Measurements from ENCODE around the gene POU2AF2.
"Not testable (repeated sequence)": the region's sequence is repeated elsewhere in the genome, so short reads cannot be mapped to it uniquely, and the experiment has no call there.

POU2AF2 gene

GRCh38 chr11:111303461-111303860, 57.9 kb downstream of the POU2AF2 start:
- no peak for DNase-seq (ENCODE audit: low read depth)

GRCh38 chr11:111305162-111305802, 59.8 kb downstream of the POU2AF2 start:
- DNase-seq (ENCODE audit: low read depth), result no peak

DNA sequence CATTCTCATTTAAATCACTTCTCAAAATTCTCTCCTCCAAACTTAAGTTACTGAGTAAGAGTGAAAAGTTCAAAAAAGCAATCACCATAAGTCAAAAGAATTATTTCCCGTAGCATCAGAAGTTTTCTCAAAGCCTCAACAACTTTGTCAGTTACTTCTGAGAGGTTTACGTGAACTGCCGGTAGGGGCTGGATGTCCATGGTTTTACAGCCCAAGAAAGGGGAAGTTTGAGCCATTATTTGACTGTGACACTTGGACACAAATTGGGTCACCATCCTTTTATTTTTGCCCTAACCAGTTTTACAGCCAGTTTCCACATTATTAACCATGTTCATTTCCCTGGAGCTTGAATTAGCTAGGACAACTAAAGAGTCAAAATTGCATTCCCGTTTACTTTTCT, 60.4 kb downstream of the POU2AF2 start:
- no peak for DNase-seq (ENCODE audit: low read depth)

GRCh38 chr11:111306321-111306720, 60.8 kb downstream of the POU2AF2 start:
- DNase-seq (ENCODE audit: low read depth), result no peak

- no peak for DNase-seq (ENCODE audit: low read depth)
Measured at GRCh38 chr11:111307472-111308108, 62.1 kb downstream of the POU2AF2 start.

DNA sequence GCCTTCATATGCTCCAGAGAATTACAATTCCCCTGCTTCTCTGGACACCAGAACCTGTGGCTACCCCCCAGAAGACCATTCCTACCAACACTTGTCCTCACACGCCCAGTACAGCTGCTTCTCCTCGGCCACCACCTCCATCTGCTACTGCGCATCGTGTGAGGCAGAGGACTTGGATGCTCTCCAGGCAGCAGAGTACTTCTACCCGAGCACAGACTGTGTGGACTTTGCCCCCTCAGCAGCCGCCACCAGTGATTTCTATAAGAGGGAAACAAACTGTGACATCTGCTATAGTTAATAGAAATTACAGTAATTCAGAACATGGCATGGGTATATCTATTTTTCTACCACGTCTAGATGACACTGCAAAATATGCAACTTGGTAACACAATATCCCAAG, 62.6 kb downstream of the POU2AF2 start:
- no peak for DNase-seq (ENCODE audit: low read depth)

- no peak for DNase-seq (ENCODE audit: low read depth)
Measured at GRCh38 chr11:111309215-111309915, 63.8 kb downstream of the POU2AF2 start.

- DNase-seq (ENCODE audit: low read depth), result no peak
Measured at GRCh38 chr11:111310088-111310487, 64.6 kb downstream of the POU2AF2 start.

DNA sequence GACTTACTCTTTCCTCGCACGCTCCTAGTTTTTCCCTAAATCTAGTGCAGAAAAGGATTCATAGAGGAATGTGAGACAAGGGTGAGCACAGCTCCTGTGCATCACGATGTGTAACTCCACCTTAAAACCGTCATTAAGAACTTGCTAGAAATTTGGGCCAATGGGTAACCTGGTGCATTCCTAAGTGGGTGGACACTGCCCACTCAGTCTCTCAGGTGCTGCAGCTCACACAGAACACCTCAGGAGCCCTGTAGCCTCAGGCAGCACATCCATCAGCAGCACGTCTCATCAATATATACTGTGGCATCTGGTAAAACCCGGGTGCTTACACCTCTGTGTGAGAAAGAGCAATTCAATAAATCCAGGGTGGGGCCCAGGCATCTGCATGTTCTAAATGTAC, 65.2 kb downstream of the POU2AF2 start:
- no peak for DNase-seq (ENCODE audit: low read depth)

DNA sequence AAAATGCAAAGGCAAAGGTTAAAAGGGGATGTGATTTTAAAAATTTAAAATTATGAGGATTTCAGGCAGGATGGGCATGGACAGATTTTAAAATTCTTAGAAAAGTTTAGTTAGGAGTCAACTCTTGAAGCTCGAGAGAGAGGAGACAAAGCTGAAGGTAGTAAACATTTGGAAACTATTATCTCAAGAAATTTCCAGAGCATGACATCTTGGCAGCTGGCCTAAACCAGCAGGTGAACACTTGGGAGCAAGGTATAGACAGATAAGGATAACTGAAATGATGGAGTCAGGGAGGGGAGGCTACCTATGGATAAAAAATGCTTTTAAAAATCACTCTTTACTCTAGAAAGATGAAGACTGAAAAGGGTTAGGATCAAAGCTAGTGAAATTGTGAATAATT, 66.6 kb downstream of the POU2AF2 start:
- DNase-seq (ENCODE audit: low read depth), result no peak

DNA sequence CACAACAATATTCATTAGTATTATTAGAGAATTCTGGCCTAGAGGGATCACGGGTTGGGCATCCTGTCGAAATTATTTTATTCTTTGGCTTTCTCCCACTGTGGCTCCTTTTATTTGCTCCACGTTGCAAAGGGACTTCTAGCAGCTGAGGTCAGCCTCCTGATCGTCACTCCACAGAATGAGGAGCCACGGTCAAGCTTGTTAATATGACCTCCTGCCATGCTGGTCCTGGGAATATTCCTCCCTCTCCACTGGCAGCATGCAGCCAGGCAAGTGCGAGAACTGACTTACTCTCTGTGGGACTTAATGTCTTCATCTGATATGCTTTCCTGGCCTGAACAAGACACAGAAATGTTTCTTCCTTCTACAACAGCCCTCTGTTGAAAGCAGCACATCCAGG, 73.8 kb downstream of the POU2AF2 start:
- no peak for DNase-seq (ENCODE audit: low read depth)

- not testable (repeated sequence) for DNase-seq (ENCODE audit: low read depth)
Measured at GRCh38 chr11:111320199-111320598, 74.7 kb downstream of the POU2AF2 start.

- no peak for DNase-seq (ENCODE audit: low read depth)
Measured at GRCh38 chr11:111320728-111321568, 75.4 kb downstream of the POU2AF2 start.

DNA sequence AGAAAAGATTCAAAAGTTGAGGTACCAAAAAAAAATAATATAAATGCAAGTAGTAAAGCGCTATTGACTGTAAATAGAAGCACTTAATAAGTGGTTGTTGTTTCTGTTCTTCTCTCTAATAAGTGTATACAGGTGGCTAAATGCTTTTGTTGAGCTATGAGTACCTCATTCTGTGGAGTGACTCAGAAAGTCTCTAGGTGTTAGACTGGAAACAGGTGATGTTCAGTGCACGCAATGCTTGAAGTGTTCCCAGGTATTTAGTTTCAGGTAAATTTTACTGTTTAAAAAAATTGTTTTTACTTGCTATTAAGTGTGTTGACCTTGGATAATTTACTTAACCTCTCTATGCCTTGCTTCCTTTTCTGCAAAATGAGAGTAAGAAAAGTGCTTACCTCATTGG, 77.0 kb downstream of the POU2AF2 start:
- no peak for DNase-seq (ENCODE audit: low read depth)

- no peak for DNase-seq (ENCODE audit: low read depth)
Measured at GRCh38 chr11:111324277-111324720, 78.8 kb downstream of the POU2AF2 start.

- no peak for DNase-seq (ENCODE audit: low read depth)
Measured at GRCh38 chr11:111325259-111325658, 79.7 kb downstream of the POU2AF2 start.

DNA sequence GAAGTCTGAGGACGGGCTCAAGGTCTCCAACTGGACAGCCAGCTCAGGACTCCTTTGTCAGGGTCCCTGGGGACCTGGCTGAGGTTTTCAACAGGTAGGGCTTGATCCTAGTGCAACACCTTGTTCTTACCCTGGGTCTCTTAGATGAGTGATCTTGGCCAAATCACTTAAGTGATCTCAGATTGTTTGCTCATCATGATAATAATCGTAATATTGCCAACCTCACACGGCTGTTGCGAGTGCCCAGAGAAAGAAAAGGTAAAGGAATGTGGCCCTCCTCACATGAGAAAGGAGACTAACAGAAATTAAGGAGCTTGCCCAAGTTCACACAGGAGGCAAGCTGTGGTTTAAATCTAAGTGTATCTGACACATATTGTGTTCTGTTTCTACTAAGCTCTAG, 81.3 kb downstream of the POU2AF2 start:
- DNase-seq (ENCODE audit: low read depth), result no peak

- no peak for DNase-seq (ENCODE audit: low read depth)
Measured at GRCh38 chr11:111327908-111328624, 82.5 kb downstream of the POU2AF2 start.

- no peak for DNase-seq (ENCODE audit: low read depth)
Measured at GRCh38 chr11:111329306-111330204, 84.0 kb downstream of the POU2AF2 start.

DNA sequence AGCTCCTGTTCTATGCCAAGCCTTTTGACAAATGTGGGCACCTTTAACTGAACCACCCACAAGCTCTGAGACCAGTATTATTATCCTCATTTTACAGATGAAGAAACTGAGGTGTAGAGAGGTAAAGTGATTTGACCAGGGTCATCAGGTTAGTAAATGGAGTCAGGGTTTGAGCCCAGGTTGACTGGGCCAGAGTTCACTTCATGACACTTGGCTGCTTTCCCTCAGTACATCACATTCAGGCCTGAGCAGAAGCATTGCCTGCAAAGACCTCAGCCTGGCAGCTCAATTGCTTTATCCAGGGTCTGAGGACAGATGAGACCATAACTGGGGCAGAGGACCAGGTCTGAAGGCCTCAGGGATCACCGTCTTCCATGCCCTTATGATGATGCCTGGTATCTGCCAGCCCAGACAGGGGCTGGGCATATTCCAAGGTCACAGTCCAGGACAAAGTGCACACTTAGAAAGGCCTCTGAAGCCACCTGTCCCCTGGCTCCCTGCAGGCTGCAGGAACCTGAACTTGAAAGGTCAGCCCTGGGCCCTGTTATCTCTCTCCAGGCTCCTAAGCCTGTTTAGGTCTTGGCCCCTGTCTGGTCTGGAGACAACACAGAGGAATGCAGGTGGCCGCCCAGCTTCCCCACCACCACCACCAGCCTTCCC, 84.8 kb downstream of the POU2AF2 start:
- DNase-seq (ENCODE audit: low read depth), result no peak

Data from activated gamma-delta T cell treated with anti-CD3 and anti-CD28 coated beads, Interleukin-2, amount 50 U/mL, for 16 hours (primary cell).